ENCODE results near the gene RAB36. TPM values are rescaled to one million over a fixed set of nuclear protein-coding genes. Genes with fewer than 3 reads are reported as not detected.
A peak's percentile ranks its signal among the peaks of the same experiment; 100 is the strongest.

Gene RAB36
- total RNA-seq, 1 experiment from 2014 or later: 1.8 TPM

DNA sequence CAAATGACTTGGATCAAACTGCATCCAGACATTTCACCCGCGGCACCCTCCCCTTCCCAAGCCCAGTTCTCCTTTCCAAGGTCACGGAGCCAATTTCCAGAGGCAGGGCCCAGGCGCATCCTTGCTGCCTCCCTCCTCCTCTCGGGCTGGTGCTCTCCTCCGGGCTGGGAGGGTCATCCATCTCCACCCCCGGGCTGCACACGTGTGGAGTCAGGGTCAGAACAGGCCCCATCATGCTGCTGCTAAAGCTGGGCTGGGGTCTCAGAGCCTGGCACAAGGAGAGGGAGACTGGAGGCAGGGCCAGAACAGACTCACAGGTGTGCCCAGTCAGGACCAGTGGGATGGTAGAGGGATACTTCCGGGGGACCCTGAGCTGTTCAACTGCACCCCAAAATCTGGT, 17.5 kb upstream of the RAB36 start:
- no peak overlapping the region for H3K27ac Mint-ChIP-seq
- H3K4me1 Mint-ChIP-seq: peaks cover 5% of the 10 kb centered on the region; the same call in 1 of the 2 replicates
- ATAC-seq: no peak
- ChIA-PET CTCF (interaction anchor here (0.6 to 4.3 kb wide), 23 partner anchors 8 to 279 kb away, joined by 3 to 258 read pairs (median 7); partner anchors contain the start of genes GNAZ and RSPH14), POLR2A (interaction anchor here (0.6 kb wide), 1 partner anchor 168 kb away, joined by 3 read pairs; no protein-coding TSS in a partner anchor)
- H3K36me3 Mint-ChIP-seq: no peaks in the 10 kb centered on the region
- TF ChIP-seq STAT6 (CRISPR knock-in tag; conservative IDR thresholded peaks at IDR 0.05; ENCODE audit: low read depth) (no peak), FOXP1 (CRISPR knock-in tag; IDR thresholded peaks at IDR 0.05; ENCODE audit: borderline replicate concordance) (no peak), GABPB1 (CRISPR knock-in tag; IDR thresholded peaks at IDR 0.05) (no peak)
- TF ChIP-seq, protein P1, sequence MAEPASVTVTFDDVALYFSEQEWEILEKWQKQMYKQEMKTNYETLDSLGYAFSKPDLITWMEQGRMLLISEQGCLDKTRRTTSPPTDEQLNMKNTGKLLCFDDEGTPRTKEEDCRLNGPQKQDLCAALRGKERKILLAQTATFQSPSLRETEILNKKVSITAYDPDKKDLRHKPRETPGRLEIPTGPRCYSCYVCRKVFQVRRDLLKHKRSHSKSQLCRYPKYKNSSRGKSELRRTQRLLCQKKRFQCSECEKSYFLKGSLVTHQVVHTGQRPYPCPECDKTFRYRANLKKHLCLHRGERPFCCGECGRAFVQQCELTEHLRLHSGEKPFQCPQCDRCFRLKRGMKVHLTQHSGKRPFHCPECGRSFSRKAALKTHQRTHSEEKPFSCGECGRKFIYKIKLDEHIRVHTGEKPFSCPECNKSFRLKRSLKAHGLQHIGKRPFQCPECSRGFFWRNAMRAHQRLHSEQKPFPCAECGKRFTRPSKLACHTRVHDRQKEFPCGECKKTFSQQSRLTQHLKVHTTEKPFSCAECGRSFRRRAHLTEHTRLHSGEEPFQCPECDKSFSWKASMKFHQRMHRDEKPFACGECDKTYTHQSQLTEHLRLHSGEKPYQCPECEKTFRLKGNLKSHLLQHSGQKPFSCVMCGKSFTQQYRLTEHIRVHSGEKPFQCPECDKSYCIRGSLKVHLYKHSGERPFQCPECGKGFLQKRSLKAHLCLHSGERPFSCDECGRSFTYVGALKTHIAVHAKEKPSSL (CRISPR knock-in tag; conservative IDR thresholded peaks at IDR 0.05): no peak
- TF ChIP-seq, protein P2, sequence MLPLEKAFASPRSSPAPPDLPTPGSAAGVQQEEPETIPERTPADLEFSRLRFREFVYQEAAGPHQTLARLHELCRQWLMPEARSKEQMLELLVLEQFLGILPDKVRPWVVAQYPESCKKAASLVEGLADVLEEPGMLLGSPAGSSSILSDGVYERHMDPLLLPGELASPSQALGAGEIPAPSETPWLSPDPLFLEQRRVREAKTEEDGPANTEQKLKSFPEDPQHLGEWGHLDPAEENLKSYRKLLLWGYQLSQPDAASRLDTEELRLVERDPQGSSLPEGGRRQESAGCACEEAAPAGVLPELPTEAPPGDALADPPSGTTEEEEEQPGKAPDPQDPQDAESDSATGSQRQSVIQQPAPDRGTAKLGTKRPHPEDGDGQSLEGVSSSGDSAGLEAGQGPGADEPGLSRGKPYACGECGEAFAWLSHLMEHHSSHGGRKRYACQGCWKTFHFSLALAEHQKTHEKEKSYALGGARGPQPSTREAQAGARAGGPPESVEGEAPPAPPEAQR (CRISPR knock-in tag; IDR thresholded peaks at IDR 0.05): no peak
- no peaks in the 10 kb centered on the region for H3K9me3 Mint-ChIP-seq
- H3K27me3 Mint-ChIP-seq (ENCODE audit: low read depth): peaks cover 7% of the 10 kb centered on the region
- H3K4me3 Mint-ChIP-seq: no peak overlapping the region
- DNase-seq (ENCODE audit: low spot score): no peak

- Mint-ChIP-seq H3K27me3 (ENCODE audit: low read depth) (peaks cover 7% of the 10 kb centered on the region), H3K4me1 (peaks cover 5% of the 10 kb centered on the region; the same call in 1 of the 2 replicates), H3K9me3 (no peaks in the 10 kb centered on the region), H3K4me3 (no peak overlapping the region), H3K36me3 (no peaks in the 10 kb centered on the region), H3K27ac (no peak overlapping the region)
- ChIA-PET CTCF (interaction anchor here (0.6 to 4.3 kb wide), 23 partner anchors 9 to 280 kb away, joined by 3 to 258 read pairs (median 7); partner anchors contain the start of genes GNAZ and RSPH14), POLR2A (interaction anchor here (0.5 to 0.6 kb wide), 2 partner anchors 12 to 169 kb away, joined by 3 to 4 read pairs; no protein-coding TSS in a partner anchor)
- DNase-seq (ENCODE audit: low spot score) (peak; percentile 89), ATAC-seq (peak; percentile 91)
- TF ChIP-seq HMGXB4 (CRISPR knock-in tag; IDR thresholded peaks at IDR 0.05) (no peak), PRRX2 (CRISPR knock-in tag; IDR thresholded peaks at IDR 0.05) (no peak), AR (CRISPR knock-in tag; IDR thresholded peaks at IDR 0.05) (no peak), CTCF (IDR thresholded peaks at IDR 0.05) (peak; percentile 69)
These were observed 16.8 kb upstream of the RAB36 start for GRCh38 chr22:23128269-23129108.
